NCI-H510A (cell line): Measurements from ENCODE around the gene SIGLEC8.
"Not testable (repeated sequence)": the region's sequence is repeated elsewhere in the genome, so short reads cannot be mapped to it uniquely, and the experiment has no call there.

Source experiments
- DNase-seq: peaks from one replicate; lab custom pipeline; 2025; lab: John Stamatoyannopoulos, UW

Gene SIGLEC8

DNA sequence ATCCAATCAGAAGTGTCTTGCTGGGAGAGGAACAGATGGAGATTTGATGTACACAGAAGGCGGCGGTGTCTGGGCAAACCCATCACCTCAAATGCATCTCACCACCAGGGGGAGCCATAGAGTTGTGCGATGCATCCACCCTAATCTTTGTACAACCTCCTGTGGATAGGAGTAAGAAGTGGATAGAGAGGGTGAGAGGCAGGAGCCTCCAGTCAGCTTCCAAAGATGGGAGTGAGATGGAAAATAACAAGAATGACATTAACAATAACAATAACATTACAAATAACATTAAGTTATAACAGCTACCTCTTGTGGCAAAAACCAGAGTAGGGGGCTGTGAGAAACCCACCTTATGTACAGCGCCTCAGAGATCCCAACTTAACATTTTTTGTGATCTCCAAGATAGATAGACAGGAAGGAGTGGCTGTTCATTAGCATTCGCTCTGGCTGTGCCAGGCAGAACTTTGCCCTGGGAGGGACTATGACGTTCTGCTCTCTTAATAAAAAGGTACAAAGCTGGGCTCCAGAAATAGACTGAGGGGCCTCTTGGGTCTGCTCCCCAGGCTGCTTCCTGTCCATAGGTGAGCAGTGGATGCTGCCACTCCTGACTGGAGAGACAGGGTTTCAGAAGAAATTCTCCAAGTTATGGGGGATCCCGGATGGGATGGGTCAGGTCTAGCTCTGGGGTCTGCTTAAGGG is 14.9 kb upstream of the SIGLEC8 start:
- DNase-seq, result no peak

DNA sequence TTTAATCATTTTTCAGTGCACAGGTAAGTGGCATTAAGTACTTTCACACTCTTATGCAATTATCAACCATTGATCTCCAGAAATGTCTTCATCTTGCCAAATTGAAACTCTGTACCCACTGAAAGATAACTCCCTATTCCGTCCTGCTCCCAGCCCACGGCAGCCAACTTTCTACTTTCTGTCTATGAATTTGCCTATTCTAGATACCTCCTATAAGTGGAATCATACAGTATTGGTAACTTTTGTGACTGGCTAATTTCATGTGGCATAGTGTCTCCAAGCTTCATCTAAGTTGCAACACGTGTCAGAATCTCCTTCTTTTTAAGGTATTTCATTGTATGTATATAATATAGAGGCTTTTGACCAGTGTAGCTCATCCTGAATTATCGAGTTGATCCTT is 14.4 kb upstream of the SIGLEC8 start:
- no peak for DNase-seq

DNA sequence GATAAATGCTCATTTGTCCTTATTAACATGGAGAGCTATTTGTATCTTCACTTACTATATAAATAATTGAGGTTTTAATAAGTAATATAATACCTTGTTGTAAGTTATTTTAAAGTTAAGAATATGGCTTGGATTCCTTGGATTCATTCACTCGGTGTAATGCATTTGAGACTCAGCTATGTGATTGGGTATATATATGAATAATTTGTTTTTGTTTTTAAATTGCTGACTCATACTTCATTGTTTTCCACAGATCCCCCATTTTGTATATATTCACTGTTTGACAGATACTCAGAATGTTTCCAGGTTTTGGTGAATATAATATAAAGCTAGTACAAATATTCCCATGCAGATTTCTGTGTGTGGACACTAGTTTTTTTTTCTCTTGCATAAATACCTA is 13.3 kb upstream of the SIGLEC8 start:
- DNase-seq, result no peak

DNA sequence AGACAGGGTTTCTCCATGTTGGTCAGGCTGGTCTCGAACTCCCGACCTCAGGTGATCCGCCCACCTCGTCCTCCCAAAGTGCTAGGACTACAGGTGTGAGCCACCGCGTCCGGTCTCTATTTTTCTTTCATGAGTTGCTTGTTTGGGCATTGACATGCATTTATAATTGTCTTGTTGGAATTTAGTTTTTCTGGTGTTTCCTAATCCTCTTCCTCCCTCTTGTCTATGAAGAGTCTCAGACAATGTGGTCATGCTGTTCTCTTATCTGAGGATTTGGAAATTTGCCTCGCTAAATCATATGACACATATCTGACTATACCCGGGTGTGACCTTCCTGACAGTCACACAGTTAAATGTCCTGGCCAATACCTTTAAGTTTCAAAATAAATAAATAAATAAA is 12.7 kb upstream of the SIGLEC8 start:
- DNase-seq, result no peak

DNA sequence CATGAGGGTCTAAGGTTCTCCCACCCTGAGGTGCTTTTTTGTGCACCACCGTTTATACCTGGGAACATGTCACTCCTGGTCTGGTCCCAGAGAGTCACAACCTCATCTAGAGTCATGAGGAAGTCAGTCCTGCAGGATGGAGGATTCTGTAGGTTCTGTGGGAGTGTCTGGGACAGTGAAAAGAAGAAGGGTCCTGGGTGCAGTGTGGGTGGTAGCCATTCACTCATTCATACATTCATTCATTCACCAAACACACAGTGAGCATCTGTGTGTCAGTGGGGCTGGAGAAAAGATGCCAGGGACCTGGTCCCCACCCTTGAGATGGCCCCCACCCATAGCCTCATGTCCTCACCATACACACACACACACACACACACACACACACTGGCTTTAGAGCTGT is 11.4 kb upstream of the SIGLEC8 start:
- no peak for DNase-seq

DNA sequence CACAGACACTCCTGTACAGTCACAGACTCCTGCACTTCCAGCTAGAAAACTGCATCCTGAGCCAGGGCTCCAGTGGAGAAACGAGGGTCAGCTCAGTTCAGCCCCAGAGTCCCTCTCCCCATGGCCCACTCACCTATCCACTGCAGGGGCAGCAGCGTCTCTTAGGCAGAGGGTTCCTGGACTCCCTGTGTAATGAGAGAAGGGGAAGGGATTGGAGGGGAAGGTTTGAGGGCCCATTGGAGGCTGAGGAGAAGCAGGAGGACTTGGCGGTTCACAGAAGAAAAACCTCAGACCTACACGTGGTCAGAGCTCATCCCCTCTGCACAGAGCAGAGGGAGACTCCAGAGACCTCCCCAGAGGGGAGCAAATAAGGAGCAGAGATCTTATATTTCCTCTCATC is 10.9 kb upstream of the SIGLEC8 start:
- no peak for DNase-seq

DNA sequence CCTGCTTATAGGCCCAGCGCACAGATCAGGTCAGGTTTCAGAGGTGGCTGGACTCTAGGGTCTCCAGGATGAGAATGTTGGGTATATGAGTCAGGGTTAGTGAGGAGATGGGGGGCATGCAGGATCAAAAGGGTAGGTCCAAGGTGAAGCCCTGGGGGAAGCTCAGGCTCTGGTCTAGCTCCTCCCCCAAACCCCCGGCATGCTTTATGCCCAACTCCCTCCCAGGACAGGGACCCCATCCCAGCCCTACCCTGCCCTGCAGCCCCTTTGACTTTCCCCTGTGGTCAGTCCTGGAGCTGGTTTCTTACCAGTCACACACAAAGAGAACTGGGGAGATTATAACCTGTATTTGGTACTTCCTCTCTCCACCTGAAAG is 10.3 kb upstream of the SIGLEC8 start:
- DNase-seq, result no peak

DNA sequence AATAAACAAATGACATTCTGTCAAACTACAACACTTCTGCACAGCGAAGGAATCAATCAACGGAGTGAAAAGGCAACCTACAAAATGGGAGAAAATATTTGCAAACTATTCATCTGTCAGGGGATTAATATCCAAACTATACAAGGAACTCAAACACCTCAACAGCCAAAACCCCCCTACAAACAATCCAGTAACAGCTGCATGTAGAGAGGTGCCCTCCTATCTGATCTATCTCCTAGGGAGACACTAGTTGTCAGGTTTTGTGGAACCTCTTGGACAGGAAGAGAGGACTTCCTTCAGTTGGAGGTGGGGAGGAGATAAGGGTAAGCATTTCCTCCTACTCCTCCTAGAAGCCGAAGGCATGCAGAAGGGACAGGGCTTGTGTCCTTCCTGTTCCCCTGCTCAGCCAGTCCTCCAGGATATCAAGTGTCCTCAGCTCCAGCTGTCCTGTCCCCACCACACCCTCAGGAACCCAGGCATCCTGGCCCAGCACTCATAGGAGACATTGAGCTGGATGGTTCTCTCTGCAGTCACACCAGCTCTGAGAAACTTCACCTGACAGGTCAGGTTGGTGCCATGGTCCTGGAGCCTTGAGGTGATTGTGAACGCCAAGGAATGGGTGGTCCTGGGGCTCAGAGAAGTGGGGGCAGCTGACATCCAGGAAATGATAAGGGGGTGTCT is 9.8 kb upstream of the SIGLEC8 start:
- no peak for DNase-seq

DNA sequence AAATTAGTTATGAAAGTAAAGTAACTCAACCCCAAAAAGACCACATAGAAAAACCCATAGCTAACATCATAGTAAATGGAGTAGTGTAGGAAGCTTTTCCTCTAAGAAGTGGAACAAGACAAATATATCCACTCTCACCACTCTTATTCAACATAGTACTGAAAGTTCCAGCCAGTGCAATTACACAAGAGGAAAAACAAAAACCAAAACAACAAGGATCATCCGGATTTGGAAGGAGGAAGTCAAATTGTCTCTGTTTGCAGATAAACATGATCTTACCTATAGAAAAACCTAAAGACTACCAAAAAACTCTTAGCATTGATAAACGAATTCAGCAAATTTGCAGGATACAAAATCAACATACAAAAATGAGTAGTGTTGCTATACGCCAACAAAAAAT is 8.5 kb upstream of the SIGLEC8 start:
- DNase-seq, result no peak

DNA sequence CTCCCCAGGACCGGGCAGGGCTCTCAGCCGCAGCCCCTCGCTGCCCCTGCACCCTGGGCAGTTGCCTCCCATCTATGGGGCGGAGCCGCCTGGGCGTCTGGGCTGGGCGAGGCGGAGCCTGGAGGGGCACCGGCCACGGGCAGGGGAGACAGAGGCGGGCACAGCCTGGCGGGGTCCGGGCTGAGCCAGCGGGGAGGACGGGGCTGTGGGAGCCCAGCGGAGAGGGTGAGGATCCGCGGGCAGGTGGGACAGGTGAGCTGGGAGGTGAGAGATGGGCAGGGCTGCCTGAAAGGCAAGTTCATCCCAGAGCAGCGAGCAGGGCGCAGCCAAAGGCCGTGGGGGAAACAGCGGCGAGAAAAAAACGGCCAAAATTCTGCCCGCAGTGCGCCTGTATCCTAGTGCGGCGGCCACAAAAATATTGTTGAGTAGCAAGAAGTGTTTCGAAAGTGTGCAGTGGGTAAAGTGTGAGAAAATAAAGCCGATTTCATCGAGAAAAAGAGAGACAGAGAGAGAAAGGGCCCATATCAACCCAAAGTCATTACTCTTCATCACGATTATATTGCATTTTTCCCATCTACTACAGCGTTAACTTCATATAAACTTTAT is 5.8 kb upstream of the SIGLEC8 start:
- not testable (repeated sequence) for DNase-seq

DNA sequence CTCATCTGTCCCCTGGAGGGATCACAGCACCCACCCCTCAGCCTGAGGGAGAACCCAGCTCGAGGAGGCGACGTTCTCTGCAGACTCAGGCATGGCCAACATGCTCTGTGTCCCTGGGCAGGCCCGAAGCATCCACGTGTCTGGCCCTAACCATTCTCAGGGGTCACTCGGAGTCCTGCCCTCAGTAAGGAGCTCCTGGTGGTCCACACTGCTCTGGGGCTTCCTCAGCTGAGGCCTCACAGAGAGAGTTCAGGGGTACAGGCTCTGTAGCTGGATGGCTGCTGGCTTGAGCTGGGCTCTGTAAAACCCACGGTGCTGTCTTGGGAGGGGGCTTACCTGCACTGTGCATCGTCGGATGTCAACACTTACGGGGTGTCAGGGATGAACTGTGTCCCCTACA is 4.4 kb upstream of the SIGLEC8 start:
- DNase-seq, result no peak

DNA sequence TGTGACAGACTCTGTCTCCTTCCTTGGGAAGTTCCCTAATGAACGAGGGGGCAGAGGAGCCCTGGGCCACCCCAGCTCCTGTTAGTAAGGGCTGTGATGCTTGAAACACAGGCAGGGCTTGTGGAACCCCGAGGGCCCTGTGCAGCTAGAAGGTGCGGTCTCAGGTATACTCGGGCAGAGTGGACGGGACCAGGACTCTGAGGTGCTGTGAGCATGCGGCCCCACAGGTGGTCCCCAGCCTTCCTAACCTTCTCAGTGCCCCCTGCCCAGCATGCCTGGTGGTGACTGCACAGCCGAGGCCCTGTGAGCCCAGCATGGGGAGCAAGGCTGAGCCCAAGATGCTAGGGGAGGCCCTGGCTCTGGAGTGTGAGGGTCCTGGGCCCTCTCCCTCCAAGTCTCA is 4.0 kb upstream of the SIGLEC8 start:
- no peak for DNase-seq

DNA sequence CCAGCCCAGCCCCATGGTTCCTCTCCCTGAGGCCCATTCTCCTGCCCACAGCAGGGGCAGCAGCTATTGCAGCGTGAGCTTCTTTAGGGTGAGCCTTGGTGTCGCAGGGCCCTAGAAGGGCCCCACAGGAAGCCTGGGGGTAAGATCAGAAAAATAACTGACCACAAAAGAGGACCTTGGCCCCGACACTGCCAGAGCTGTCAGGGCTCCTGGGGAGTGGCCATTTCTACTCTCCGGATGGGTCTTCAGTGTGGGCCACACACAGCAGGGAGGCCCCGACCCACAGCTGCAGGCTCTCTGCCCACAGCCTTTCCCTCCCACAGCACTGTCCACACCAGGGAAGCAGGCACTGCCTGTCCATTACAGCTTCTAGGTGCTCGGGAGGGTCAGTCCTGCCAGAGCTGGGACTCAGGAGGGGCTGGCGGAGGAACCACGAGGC is 3.5 kb upstream of the SIGLEC8 start:
- no peak for DNase-seq

DNA sequence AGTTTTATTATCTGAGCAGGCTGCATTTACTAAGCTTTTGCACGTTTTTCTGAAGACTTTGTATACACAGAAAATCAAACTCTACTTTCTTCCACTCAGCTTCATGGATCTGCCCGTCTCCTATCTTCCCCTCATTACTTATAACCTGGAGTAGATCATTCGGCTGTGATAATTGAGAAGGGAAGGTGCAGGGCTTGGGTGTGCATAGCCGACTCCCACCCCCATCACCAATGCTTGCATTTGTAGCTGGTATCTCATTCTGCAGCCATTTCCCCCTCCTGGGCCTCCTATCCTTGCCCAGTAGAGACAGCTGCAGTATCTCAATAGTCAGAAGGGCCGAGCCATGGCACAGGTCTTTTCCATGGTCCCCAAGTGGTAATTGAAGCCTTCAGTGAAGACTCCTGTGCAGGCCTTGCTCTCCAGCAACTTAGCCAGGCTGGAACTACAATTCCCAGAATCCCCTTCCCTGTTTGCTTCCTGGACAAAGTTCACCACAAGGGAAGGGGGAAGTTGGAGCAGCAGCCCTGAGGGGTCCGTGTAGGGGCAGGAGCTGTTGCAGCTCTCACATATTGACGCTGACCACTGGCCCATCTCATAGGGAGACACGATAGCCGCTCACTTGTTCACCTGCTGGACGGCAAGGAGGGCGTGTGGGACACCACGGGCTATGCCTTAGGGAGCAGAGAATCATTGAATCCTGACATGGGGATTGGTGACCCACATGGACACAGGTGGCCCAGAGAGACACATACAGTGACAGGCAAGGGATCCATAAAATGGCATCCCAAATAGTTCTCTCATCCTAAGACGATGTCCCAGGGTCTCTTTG is 2.1 kb upstream of the SIGLEC8 start:
- DNase-seq, result no peak

DNA sequence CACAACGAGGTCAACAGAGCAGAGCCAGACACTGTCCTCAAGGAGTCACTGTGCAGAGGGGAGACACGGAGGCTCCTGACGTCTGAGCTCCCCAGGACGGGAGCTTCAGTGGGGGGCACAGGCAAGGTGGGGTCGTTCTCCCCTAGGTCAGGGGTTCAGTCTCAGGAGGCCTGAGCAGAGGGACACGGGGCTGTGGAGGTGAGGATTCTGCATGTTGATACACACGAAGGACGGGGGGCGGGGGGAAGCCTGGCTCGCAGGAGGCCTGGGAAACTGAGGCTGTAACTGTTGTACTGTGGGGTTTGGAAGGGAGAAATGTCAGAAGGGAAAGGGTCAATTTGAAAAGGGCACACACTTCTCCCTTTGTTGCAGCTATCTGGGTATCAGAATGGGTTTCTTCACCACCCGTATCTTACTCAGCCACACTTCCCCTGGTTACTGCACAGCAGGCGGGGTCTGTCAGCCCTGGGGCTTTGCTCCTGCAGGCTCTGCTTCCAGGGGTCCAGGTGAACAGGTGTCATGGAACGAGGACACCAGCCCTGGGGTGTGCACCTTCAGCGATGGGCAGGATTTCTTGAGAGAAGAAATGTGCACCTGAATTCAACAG is 748 bp upstream of the SIGLEC8 start:
- no peak for DNase-seq

DNA sequence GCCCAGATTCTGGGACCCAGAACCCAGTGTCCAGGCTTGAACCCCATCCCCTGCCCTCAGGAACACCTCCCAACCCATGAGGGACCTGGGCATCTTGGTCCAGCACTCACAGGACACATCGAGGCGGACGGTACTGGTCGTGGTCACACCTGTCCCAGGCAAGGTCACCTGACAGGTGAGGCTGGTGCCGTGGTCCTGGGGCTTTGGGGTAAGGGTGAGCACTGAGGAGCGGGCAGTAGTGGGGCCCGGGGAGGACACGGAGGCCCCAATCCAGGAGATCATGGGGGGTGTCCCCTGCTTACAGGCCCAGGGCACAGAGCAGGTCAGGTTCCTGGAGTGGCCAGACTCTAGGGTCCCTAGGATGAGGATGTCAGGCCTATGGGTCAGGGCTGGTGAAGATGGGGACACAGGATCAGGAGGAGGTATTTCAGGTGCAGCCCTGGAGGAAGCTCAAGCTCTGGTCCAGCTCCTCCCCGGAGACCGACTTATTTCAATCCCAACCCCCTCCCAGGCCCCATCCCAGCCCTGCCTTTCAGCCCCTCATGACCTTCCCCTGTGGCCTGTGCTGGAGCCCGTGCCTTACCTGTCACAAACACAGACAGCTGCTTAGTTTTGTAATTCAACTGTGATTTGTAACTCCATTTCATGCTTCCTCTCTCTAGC is 772 bp downstream of the SIGLEC8 start:
- DNase-seq, result no peak

DNA sequence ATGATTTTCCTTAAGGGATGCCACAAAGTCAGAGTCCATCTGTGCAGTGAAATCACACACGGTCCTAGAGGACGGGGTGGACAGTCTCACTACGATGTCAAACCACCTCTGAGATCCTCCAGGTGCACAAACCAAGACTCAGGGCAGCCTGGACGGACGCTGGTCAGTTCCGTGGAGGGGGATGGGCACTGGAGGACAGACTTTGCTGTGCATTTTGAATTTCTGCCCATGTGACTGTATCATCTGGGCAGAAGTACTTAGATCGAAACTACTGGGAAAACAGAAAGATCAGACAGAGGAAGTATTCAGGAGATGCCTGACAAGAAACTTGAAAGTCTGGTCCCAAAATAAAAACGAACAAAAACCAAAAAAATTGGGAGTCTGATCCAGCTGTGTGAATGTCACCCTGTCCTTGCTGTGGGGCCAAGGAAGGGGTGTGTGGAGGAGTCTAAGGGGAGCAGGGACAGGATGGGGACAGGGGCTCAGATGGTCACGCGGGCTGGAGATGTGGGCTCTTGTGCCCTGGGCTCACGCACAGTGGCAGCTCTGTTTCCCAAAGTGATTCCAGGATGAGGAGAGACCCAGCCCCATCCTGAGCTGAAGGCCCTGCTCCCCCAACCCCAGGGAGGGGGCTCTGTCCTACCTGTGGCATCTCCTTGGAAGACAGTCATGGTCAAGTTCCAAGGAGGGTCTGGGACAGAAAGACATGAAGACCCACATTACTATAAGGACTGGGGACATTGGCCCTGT is 1.5 kb downstream of the SIGLEC8 start:
- no peak for DNase-seq

DNA sequence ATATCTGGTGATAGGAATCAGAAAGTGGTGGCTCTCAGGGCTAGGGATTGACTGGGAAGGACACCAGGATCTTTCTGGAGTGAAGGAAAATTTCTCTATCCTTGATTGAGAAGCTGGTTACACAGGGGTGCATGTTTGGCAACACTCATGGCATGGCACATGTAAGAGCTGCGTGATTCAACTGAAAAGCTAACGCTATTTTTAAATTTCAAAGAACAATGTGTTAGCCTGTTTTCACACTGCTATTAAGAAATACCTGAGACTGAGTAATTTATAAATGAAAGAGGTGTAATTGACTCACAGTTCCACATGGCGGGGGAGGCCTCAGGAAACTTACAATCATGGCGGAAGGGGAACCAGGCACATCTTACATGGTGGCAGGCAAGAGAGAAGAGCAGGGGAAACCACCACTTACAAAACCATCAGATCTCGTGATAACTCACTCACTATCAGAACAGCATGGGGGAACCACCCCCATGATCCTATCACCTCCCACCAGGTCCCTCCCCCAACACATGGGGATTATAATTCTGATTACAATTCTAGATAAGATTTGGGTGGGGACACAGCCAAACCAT is 7.4 kb downstream of the SIGLEC8 start:
- DNase-seq, result no peak

DNA sequence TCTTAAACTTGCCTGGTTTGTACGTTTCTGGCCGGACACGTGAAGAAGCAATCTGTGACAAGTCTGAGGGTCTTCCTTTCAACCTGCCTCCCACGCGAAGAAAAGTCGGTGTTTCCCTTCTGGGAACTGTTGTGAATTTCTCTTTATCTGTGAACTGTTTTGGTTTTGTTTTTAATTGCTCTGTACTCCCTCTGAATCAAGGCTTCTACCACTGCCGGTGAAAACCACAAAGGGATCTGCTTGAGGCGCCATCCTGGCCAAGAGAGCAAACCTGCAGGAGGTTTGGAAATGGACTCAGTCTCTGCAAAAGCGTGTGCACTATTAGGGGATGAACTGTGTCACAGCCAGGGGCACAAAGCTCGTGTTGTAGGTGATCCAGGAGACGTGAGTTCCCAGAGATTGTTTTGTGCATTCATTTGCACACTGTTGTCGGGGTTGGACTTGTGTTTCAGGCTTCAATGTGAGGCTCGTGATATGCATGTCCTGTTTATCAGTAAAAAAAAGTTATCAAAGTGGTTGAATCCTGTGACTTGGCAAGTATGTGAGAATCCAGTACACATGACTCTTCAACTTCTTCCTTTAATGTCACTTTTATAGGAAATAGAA is 9.7 kb downstream of the SIGLEC8 start:
- no peak for DNase-seq

DNA sequence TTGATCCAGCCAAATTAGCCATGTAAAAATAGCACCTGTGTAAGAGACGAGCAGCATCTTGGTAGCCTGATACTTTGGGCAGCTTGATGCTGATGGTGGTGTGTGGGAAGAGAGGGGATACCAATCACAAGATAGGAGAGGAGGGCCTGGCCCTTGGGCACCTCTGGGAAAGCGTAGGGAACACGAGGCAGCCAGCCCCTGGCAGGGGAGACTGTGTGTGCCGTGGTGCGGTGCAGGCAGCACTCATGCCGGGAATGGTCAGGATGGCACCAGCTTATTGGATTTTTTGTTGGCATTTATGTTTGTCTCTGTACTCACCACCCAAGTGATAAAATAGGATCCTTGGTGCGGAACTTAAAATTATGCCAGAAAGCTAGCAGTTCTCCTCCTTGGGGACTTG is 10.2 kb downstream of the SIGLEC8 start:
- DNase-seq, result no peak
